ENCODE measurements around the gene FGF21.

- TF ChIP-seq ESRRA (IDR thresholded peaks at IDR 0.05; ENCODE audit: low read length) (no peak), IRF3 (IDR thresholded peaks at IDR 0.05) (no peak)
Measured at GRCh38 chr19:48757741-48758144, 2.4 kb downstream of the FGF21 start.

All from GM12878 (cell line).